HEK293 (cell line): ENCODE results near the gene ESPL1.

ENCODE experiments used
- CTCF ChIP-seq: fragments of 450-650 bp; formaldehyde crosslinking; IDR thresholded peaks from 2 replicates; pipeline ENCODE4 v1.5.1; 2016; ENCODE audit warnings: missing biosample characterization, missing genetic modification characterization
- EGR2 ChIP-seq: fragments of 450-650 bp; formaldehyde crosslinking; IDR thresholded peaks from 2 replicates; pipeline ENCODE4 v1.5.1; 2016; ENCODE audit warnings: low read depth, missing biosample characterization, missing genetic modification characterization
- GLIS1 ChIP-seq: fragments of 450-650 bp; formaldehyde crosslinking; IDR thresholded peaks from 2 replicates; pipeline ENCODE4 v1.5.1; 2016; ENCODE audit warnings: missing biosample characterization, missing genetic modification characterization
- KLF17 ChIP-seq: fragments of 450-650 bp; formaldehyde crosslinking; IDR thresholded peaks from 2 replicates; pipeline ENCODE4 v1.5.1; 2016; ENCODE audit warnings: missing biosample characterization, missing genetic modification characterization
- KLF8 ChIP-seq: fragments of 450-650 bp; formaldehyde crosslinking; IDR thresholded peaks from 2 replicates; pipeline ENCODE4 v1.5.1; 2016; ENCODE audit warnings: missing biosample characterization, missing genetic modification characterization
- KLF9 ChIP-seq: fragments of 450-650 bp; formaldehyde crosslinking; IDR thresholded peaks from 2 replicates; pipeline ENCODE4 v1.5.1; 2016; ENCODE audit warnings: missing biosample characterization, missing genetic modification characterization, low read depth
- REPIN1 ChIP-seq: fragments of 450-650 bp; formaldehyde crosslinking; IDR thresholded peaks from 2 replicates; pipeline ENCODE4 v1.5.1; 2017; ENCODE audit warnings: missing biosample characterization, missing genetic modification characterization, low read depth
- REST ChIP-seq: fragments of 450-650 bp; formaldehyde crosslinking; IDR thresholded peaks from 2 replicates; pipeline ENCODE4 v1.5.1; 2016; ENCODE audit warnings: missing biosample characterization, missing genetic modification characterization
- TCF7L2 ChIP-seq: IDR thresholded peaks from 2 replicates; pipeline ENCODE4 v1.6.1; 2011; ENCODE audit warnings: low read depth, mild to moderate bottlenecking, inconsistent platforms, low read length, moderate library complexity, borderline replicate concordance
- ZBTB17 ChIP-seq: fragments of 450-650 bp; formaldehyde crosslinking; IDR thresholded peaks from 2 replicates; pipeline ENCODE4 v1.5.1; 2016; ENCODE audit warnings: missing biosample characterization, missing genetic modification characterization
- ZBTB20 ChIP-seq: fragments of 450-650 bp; formaldehyde crosslinking; IDR thresholded peaks from 2 replicates; pipeline ENCODE4 v1.5.1; 2016; ENCODE audit warnings: missing biosample characterization, missing genetic modification characterization
- ZBTB7A ChIP-seq: fragments of 450-650 bp; formaldehyde crosslinking; IDR thresholded peaks from 2 replicates; pipeline ENCODE4 v1.5.1; 2016; ENCODE audit warnings: low read depth, missing biosample characterization, missing genetic modification characterization
- ZBTB8A ChIP-seq: fragments of 450-650 bp; formaldehyde crosslinking; IDR thresholded peaks from 2 replicates; pipeline ENCODE4 v1.5.1; 2016; ENCODE audit warnings: missing biosample characterization, missing genetic modification characterization
- ZNF114 ChIP-seq: fragments of 450-650 bp; formaldehyde crosslinking; IDR thresholded peaks from 2 replicates; pipeline ENCODE4 v1.5.0; 2017; ENCODE audit warnings: missing biosample characterization, missing genetic modification characterization
- ZNF18 ChIP-seq: fragments of 450-650 bp; formaldehyde crosslinking; IDR thresholded peaks from 2 replicates; pipeline ENCODE4 v1.5.1; 2016; ENCODE audit warnings: missing biosample characterization, missing genetic modification characterization
- ZNF544 ChIP-seq: fragments of 450-650 bp; formaldehyde crosslinking; IDR thresholded peaks from 2 replicates; pipeline ENCODE4 v1.5.0; 2017; ENCODE audit warnings: missing biosample characterization, missing genetic modification characterization
- ZNF600 ChIP-seq: fragments of 450-650 bp; formaldehyde crosslinking; IDR thresholded peaks from 2 replicates; pipeline ENCODE4 v1.5.1; 2016; ENCODE audit warnings: missing biosample characterization, missing genetic modification characterization
- ZNF629 ChIP-seq: fragments of 450-650 bp; formaldehyde crosslinking; IDR thresholded peaks from 2 replicates; pipeline ENCODE4 v1.5.1; 2017; ENCODE audit warnings: missing biosample characterization, missing genetic modification characterization
- ZNF660 ChIP-seq: fragments of 450-650 bp; IDR thresholded peaks from 2 replicates; pipeline ENCODE4 v1.5.1; 2018; ENCODE audit warnings: missing biosample characterization, mild to moderate bottlenecking, missing genetic modification characterization
- TF ChIP-seq, protein P1 (sequence below): fragments of 450-650 bp; formaldehyde crosslinking; conservative IDR thresholded peaks from 2 replicates; pipeline ENCODE4 v1.5.1; 2016; ENCODE audit warnings: low read depth, missing biosample characterization, missing genetic modification characterization
- TF ChIP-seq, protein P2 (sequence below): fragments of 450-650 bp; formaldehyde crosslinking; IDR thresholded peaks from 2 replicates; pipeline ENCODE4 v1.5.1; 2016; ENCODE audit warnings: missing biosample characterization, missing genetic modification characterization, borderline replicate concordance

ESPL1 gene

GRCh38 chr12:53221203-53222080 is 46.7 kb upstream of the ESPL1 start (continued):
- TF ChIP-seq, protein P1, sequence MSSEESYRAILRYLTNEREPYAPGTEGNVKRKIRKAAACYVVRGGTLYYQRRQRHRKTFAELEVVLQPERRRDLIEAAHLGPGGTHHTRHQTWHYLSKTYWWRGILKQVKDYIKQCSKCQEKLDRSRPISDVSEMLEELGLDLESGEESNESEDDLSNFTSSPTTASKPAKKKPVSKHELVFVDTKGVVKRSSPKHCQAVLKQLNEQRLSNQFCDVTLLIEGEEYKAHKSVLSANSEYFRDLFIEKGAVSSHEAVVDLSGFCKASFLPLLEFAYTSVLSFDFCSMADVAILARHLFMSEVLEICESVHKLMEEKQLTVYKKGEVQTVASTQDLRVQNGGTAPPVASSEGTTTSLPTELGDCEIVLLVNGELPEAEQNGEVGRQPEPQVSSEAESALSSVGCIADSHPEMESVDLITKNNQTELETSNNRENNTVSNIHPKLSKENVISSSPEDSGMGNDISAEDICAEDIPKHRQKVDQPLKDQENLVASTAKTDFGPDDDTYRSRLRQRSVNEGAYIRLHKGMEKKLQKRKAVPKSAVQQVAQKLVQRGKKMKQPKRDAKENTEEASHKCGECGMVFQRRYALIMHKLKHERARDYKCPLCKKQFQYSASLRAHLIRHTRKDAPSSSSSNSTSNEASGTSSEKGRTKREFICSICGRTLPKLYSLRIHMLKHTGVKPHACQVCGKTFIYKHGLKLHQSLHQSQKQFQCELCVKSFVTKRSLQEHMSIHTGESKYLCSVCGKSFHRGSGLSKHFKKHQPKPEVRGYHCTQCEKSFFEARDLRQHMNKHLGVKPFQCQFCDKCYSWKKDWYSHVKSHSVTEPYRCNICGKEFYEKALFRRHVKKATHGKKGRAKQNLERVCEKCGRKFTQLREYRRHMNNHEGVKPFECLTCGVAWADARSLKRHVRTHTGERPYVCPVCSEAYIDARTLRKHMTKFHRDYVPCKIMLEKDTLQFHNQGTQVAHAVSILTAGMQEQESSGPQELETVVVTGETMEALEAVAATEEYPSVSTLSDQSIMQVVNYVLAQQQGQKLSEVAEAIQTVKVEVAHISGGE (tag by site-specific recombination) = peak; percentile 49
- no peak for TF ChIP-seq ZNF114 (tag by site-specific recombination)
- TF ChIP-seq ZNF544 (tag by site-specific recombination) = no peak
- no peak for TF ChIP-seq TCF7L2
- peak; percentile 70; the same call in 1 of the 2 replicates for TF ChIP-seq ZNF600 (tag by site-specific recombination)
- 0 out of 2 replicates have a peak, but pooled peaks have one; percentile 38 for TF ChIP-seq KLF17
- peak; percentile 88 for TF ChIP-seq ZBTB8A (tag by site-specific recombination)
- TF ChIP-seq EGR2 (tag by site-specific recombination) = 0 out of 2 replicates have a peak, but pooled peaks have one; percentile 5
- peak; percentile 42 for TF ChIP-seq ZNF629 (tag by site-specific recombination)
- TF ChIP-seq ZNF660 = 0 out of 2 replicates have a peak, but pooled peaks have one; percentile 24
- TF ChIP-seq REST (tag by site-specific recombination) = peak; percentile 70
- TF ChIP-seq CTCF (tag by site-specific recombination) = peak; percentile 90
- peak; percentile 67; the same call in 1 of the 2 replicates for TF ChIP-seq KLF9 (tag by site-specific recombination)
- peak; percentile 99 for TF ChIP-seq ZBTB20 (tag by site-specific recombination)
- peak; percentile 69 for TF ChIP-seq GLIS1
- TF ChIP-seq ZBTB17 = peak; percentile 77
- peak; percentile 82 for TF ChIP-seq ZBTB7A (tag by site-specific recombination)
- no peak for TF ChIP-seq ZNF18
- peak; percentile 66; the same call in 1 of the 2 replicates for TF ChIP-seq KLF8 (tag by site-specific recombination)
- TF ChIP-seq REPIN1 = no peak
- TF ChIP-seq, protein P2, sequence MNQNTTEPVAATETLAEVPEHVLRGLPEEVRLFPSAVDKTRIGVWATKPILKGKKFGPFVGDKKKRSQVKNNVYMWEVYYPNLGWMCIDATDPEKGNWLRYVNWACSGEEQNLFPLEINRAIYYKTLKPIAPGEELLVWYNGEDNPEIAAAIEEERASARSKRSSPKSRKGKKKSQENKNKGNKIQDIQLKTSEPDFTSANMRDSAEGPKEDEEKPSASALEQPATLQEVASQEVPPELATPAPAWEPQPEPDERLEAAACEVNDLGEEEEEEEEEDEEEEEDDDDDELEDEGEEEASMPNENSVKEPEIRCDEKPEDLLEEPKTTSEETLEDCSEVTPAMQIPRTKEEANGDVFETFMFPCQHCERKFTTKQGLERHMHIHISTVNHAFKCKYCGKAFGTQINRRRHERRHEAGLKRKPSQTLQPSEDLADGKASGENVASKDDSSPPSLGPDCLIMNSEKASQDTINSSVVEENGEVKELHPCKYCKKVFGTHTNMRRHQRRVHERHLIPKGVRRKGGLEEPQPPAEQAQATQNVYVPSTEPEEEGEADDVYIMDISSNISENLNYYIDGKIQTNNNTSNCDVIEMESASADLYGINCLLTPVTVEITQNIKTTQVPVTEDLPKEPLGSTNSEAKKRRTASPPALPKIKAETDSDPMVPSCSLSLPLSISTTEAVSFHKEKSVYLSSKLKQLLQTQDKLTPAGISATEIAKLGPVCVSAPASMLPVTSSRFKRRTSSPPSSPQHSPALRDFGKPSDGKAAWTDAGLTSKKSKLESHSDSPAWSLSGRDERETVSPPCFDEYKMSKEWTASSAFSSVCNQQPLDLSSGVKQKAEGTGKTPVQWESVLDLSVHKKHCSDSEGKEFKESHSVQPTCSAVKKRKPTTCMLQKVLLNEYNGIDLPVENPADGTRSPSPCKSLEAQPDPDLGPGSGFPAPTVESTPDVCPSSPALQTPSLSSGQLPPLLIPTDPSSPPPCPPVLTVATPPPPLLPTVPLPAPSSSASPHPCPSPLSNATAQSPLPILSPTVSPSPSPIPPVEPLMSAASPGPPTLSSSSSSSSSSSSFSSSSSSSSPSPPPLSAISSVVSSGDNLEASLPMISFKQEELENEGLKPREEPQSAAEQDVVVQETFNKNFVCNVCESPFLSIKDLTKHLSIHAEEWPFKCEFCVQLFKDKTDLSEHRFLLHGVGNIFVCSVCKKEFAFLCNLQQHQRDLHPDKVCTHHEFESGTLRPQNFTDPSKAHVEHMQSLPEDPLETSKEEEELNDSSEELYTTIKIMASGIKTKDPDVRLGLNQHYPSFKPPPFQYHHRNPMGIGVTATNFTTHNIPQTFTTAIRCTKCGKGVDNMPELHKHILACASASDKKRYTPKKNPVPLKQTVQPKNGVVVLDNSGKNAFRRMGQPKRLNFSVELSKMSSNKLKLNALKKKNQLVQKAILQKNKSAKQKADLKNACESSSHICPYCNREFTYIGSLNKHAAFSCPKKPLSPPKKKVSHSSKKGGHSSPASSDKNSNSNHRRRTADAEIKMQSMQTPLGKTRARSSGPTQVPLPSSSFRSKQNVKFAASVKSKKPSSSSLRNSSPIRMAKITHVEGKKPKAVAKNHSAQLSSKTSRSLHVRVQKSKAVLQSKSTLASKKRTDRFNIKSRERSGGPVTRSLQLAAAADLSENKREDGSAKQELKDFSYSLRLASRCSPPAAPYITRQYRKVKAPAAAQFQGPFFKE (tag by site-specific recombination) = no peak
